Endothelial cell (in vitro differentiated cells): ENCODE results near the gene GUCY2F. TPM values are rescaled to one million over a fixed set of nuclear protein-coding genes. Genes with fewer than 3 reads are reported as not detected.
A peak's percentile ranks its signal among the peaks of the same experiment; 100 is the strongest.

Experiments
- DNase-seq: peaks from one replicate; pipeline ENCODE4 v3.0.0; 2021; ENCODE audit warnings: low spot score
- H3K27ac Mint-ChIP-seq: one replicate; pipeline ENCODE4 v1.8.0; 2021; ENCODE audit warnings: mixed read lengths, inconsistent platforms; ENCODE audit not compliant: unreplicated experiment
- H3K27me3 Mint-ChIP-seq: one replicate; pipeline ENCODE4 v1.8.0; 2021; ENCODE audit warnings: mild to moderate bottlenecking, moderate library complexity, mixed read lengths, inconsistent platforms; ENCODE audit not compliant: unreplicated experiment
- H3K36me3 Mint-ChIP-seq: one replicate; pipeline ENCODE4 v1.8.0; 2021; ENCODE audit warnings: mild to moderate bottlenecking, low read depth, mixed read lengths, inconsistent platforms; ENCODE audit not compliant: unreplicated experiment
- H3K4me1 Mint-ChIP-seq: one replicate; pipeline ENCODE4 v1.8.0; 2021; ENCODE audit warnings: mild to moderate bottlenecking, mixed read lengths, inconsistent platforms; ENCODE audit not compliant: unreplicated experiment
- H3K4me3 Mint-ChIP-seq: one replicate; pipeline ENCODE4 v1.8.0; 2021; ENCODE audit warnings: mild to moderate bottlenecking, mixed read lengths, inconsistent platforms; ENCODE audit not compliant: unreplicated experiment
- H3K9me3 Mint-ChIP-seq: one replicate; pipeline ENCODE4 v1.8.0; 2021; ENCODE audit warnings: mixed read lengths, inconsistent platforms; ENCODE audit not compliant: unreplicated experiment
- total RNA-seq: library from RNA; stranded (reverse); fragmentation: NEBNext Ultra II Directional; extraction: Animal tissue kit (Norgen Biotek cat#: 25700); gene quantifications from one replicate; pipeline ENCODE4 v1.2.1, GENCODE V29; 2021; ENCODE audit not compliant: unreplicated experiment
- TF ChIP-seq, protein P1 (sequence below): fragments of 200-600 bp; sonication (generic); IDR thresholded peaks from one replicate; pipeline ENCODE4 v1.5.0; 2021; ENCODE audit warnings: antibody characterized with exemption; ENCODE audit not compliant: unreplicated experiment

GUCY2F gene
- total RNA-seq, 1 donor from 2014 or later: not detected

GRCh38 chrX:109498434-109498833 lies 16.5 kb upstream of the GUCY2F start:
- TF ChIP-seq, protein P1, sequence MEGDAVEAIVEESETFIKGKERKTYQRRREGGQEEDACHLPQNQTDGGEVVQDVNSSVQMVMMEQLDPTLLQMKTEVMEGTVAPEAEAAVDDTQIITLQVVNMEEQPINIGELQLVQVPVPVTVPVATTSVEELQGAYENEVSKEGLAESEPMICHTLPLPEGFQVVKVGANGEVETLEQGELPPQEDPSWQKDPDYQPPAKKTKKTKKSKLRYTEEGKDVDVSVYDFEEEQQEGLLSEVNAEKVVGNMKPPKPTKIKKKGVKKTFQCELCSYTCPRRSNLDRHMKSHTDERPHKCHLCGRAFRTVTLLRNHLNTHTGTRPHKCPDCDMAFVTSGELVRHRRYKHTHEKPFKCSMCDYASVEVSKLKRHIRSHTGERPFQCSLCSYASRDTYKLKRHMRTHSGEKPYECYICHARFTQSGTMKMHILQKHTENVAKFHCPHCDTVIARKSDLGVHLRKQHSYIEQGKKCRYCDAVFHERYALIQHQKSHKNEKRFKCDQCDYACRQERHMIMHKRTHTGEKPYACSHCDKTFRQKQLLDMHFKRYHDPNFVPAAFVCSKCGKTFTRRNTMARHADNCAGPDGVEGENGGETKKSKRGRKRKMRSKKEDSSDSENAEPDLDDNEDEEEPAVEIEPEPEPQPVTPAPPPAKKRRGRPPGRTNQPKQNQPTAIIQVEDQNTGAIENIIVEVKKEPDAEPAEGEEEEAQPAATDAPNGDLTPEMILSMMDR: no peak
- Mint-ChIP-seq H3K36me3 (no peaks in the 10 kb centered on the region), H3K4me3 (no peak overlapping the region), H3K27me3 (no peaks in the 10 kb centered on the region), H3K9me3 (no peaks in the 10 kb centered on the region), H3K4me1 (no peaks in the 10 kb centered on the region), H3K27ac (no peak overlapping the region)
- DNase-seq: no peak

- no peak for DNase-seq
- Mint-ChIP-seq H3K27ac (no peak overlapping the region), H3K4me3 (no peak overlapping the region), H3K9me3 (no peaks in the 10 kb centered on the region), H3K27me3 (no peaks in the 10 kb centered on the region), H3K4me1 (no peaks in the 10 kb centered on the region), H3K36me3 (no peaks in the 10 kb centered on the region)
- TF ChIP-seq, protein P1: no peak
These were observed 7.3 kb upstream of the GUCY2F start for GRCh38 chrX:109489174-109489573.

GRCh38 chrX:109487640-109488039 lies 5.8 kb upstream of the GUCY2F start:
- Mint-ChIP-seq H3K27ac (no peak overlapping the region), H3K27me3 (no peaks in the 10 kb centered on the region), H3K9me3 (no peaks in the 10 kb centered on the region), H3K36me3 (no peaks in the 10 kb centered on the region), H3K4me1 (no peaks in the 10 kb centered on the region), H3K4me3 (no peak overlapping the region)
- DNase-seq: no peak
- TF ChIP-seq, protein P1: no peak

GRCh38 chrX:109485470-109486340 lies 3.8 kb upstream of the GUCY2F start:
- TF ChIP-seq, protein P1: peak; percentile 94
- Mint-ChIP-seq H3K27ac (no peak overlapping the region), H3K9me3 (no peaks in the 10 kb centered on the region), H3K27me3 (no peaks in the 10 kb centered on the region), H3K36me3 (no peaks in the 10 kb centered on the region), H3K4me3 (no peak overlapping the region), H3K4me1 (no peaks in the 10 kb centered on the region)
- DNase-seq: peak; percentile 51

DNA sequence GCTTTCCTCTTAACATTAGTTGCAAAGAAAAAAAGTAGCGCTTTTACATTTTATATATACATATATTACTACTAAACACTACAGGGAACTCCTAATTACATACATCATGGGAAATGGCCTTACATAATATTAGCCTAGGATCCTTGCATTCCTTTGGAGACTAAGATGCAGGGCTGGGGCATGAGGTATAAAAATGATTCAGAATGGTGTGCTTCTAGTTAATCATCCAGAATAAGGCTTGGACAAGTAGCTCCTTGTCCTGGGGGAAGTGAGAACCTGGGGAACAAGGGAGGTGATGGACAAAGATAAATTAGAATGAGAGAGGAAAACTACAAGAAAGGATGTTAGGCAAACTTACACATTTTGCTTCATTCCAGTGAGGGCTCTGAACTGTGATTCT lies 3.0 kb upstream of the GUCY2F start:
- Mint-ChIP-seq H3K9me3 (no peaks in the 10 kb centered on the region), H3K27ac (no peak overlapping the region), H3K4me1 (no peaks in the 10 kb centered on the region), H3K36me3 (no peaks in the 10 kb centered on the region), H3K4me3 (no peak overlapping the region), H3K27me3 (no peaks in the 10 kb centered on the region)
- no peak for DNase-seq
- TF ChIP-seq, protein P1: no peak
